NCI-H187 treated with DMSO at 0.1 percent for 48 hours (cell line): ENCODE measurements around the gene GLCCI1.
"Not testable (repeated sequence)": the region's sequence is repeated elsewhere in the genome, so short reads cannot be mapped to it uniquely, and the experiment has no call there.

Source experiments
- DNase-seq: peaks from one replicate; lab custom pipeline; 2025; lab: John Stamatoyannopoulos, UW

Gene GLCCI1

DNA sequence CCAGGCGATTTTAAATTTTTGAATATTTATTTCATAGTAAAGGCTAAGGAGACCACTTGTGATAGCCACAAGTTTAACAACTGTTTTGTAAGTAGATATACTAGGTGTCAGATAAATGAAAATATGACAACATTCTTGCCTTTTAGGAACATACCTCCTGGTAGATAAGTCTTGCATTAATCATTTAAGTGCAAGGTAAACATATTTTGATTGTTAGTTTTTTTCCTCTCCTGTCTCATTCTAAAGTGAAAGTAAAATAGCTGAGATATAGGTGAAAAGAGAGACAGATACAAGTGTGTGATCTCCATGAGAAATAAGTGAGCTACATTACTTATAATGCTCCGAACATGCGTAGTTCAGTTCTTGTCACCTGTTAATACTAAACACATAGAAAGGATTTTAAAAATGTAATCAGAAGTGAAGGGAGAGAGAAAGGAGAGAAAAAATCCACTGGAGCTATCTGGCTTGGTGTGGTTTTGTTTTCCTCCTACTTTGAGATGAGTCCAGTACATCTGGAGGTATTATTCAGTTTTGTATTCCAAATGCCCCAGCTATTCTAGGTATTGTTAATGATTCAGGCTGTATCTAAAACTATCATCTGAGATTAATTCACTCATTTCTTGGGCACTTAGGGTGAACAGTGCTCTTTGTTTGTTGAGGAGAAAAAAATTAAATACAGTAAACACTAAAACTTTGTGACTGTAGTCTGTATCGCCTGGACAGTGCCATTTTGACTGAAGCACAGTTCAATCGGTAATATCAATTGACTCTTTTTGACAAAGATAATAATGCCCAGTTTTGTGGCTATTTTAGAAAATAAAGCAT is 21.2 kb downstream of the GLCCI1 start:
- DNase-seq: no peak

DNA sequence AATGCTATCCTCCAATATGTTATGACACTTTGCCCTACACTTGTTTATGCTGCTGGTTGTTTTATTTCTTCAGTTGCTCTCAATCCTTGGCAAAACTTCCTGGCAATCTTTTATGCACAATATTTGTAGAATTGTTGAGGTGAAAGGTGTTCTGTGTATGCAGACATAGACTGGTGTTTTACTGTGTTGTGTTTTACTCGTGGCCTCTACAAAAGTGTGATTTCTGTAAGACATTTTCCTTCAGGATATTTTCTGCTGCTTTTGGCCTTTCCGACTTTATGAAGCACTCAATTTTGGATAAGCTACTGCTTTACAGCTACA is 21.8 kb downstream of the GLCCI1 start:
- DNase-seq: no peak

DNA sequence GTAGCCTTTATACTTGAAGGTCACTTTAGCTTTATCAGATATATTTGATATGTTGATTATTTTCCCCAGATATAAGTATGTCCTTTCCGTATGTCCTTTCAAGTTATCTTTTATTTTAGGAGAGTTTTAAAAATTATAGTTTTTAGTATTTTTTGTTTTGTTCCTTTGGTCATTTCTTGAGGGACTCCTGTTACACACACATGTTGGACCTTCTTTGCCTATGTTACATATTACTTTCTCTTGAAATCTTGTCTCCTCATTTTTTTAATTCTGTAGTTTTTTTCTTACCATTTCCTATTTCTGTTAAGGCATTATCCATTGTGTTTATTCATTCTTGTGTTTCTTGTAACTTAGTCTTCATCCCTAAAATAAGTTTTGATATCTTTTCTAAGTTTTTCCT is 23.9 kb downstream of the GLCCI1 start:
- DNase-seq: no peak

DNA sequence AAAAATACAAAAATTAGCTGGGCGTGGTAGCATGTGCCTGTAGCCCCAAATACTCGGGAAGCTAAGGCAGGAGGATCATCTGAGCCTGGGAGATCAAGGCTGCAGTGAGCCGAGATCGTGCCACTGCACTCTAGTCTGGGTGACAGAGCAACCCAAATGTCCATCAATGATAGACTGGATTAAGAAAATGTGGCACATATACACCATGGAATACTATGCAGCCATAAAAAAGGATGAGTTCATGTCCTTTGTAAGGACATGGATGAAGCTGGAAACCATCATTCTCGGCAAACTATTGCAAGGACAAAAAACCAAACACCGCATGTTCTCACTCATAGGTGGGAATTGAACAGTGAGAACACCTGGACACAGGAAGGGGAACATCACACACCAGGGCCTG is 26.8 kb downstream of the GLCCI1 start:
- DNase-seq: not testable (repeated sequence)

DNA sequence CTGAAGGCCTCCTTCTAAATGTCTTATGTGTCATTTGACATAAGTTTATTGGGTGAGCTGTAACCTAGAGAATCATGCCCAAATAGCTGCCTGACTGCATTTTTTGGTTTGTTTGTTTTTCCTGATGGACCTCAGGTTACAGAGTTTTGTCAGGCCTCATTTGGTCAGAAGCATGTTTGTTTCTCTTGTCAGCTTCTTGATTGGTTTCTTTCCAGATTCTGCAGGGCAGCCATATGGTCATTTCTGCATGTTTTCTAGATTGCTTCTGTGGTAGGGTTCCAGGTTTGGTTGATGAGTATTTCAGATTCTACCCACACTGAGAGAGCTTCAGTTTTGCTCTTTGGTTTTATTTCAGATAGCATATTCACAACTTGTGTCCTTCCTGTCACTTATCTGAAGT is 28.0 kb downstream of the GLCCI1 start:
- no peak for DNase-seq

DNA sequence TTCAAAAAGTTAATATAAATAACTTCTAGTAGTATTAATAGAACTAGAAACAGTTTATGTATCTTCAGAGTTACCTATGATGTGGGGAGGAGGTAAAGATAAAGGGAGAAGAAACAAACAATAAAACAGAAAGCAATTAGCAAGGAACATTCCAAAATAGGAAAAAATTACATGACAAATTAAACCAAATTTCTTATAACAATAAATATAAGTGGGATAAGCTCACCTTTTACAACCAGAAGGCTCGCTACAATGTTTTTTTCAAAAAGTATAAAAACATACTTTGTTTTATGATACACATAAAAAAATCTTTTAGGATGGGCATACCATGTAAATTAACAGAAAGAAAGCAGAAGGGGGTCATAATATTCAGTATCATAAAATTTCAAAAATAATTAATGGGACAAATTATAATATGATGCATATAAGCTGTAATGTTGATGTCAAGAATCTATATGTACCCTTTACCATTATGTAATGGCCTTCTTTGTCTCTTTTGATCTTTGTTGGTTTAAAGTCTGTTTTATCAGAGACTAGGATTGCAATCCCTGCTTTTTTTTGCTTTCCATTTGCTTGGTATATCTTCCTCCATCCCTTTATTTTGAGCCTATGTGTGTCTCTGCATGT is 31.8 kb downstream of the GLCCI1 start:
- no peak for DNase-seq

DNA sequence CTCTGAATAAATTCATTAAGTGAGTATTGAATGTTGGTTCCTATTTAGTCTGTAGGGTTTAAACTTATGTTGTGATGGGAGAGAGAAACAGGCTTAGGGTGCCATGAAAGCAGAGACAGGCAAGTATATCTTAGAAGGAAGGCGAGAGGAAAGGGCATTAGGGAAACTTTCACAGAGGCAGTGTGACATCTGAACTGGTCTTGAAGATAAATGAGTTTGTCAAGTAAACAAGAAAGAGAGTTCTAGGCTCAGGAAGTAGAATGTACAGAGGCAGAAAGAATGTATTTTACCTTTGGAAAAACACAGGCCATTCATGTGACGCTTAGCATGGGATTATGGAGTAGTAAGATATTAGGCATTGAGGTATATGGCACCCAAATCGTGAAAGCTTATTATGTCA is 34.5 kb downstream of the GLCCI1 start:
- no peak for DNase-seq

DNA sequence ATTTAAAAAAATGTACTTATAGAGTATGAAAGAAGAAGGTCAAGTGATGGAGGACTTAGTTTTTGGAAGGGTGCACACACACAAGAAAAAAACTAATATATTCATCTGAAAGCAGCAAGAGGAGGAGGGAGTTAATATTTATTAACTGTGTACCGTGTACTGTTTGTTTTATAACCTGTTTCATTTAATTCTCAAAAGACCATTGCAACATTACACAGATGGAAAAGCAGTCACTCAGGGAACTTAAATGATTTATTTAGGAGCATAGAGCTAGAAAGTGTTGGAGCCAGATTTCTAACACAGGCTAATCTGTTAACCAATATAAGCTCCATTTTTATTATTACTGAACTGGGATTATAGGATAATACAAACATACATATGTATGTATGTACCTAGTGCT is 36.7 kb downstream of the GLCCI1 start:
- DNase-seq: no peak

DNA sequence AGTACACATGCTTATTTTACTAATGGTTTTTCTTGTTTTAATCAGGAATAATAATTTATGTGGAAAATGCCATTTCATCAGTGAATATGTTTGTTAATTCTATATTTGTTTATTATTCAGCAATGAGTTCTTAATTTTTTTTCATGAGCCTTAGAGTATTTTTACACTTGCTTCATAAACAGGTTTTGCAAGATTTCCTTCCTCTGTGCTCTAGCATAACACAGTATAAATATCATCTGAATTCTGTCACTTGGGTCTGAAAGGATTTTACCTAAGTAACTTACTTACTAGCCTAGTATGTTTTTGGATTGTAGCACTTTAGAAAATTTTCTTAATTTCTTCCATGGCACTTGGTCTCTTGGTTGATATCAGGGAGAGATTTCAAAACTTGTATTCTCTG is 45.8 kb downstream of the GLCCI1 start:
- DNase-seq: no peak

DNA sequence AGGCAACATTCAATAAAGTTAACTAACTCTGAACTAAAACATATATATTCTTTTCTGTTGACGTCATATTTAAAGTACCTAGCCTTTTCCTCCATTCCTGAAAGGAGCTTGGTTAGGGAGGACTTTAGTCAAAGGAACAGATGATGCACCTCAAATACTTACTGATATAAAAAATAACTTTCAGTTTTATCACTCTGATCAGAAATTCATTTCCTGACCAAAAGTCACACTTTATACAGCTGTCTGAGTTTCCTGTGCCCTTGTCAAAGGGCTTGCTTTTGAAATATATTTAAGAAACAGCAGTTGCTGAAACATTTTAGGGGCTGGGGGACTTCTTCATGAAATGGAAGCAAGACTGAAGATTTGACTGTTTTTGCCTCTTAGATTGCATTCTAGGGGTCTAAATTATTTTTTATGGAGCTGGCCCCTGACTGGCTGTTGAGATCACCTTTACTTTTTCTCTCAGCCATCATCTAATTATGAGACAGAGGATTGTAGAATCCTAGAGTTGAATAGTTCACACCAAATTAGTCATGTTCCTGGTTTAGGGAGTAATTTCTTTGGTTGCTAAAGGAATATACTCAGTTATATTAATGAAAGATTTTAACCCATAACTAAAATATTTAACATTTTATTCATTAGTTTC is 46.6 kb downstream of the GLCCI1 start:
- DNase-seq: no peak

DNA sequence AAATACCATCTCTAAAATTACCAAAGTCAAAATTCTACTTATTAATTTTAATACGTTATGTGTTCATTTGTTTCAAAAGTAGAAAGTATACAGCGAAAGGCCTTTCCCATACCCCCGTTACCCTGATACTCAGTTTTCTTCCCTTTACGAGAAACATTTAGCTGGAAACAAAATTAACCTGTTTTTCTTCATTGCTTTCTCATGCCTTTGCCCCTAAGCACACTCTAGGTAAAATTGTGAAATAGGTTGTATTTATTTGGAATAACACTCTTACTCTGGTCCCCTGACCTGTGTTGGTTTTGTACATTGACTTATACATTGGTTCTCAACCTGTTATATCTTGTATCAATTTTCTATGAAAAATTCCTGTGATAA is 47.1 kb downstream of the GLCCI1 start:
- DNase-seq: no peak

DNA sequence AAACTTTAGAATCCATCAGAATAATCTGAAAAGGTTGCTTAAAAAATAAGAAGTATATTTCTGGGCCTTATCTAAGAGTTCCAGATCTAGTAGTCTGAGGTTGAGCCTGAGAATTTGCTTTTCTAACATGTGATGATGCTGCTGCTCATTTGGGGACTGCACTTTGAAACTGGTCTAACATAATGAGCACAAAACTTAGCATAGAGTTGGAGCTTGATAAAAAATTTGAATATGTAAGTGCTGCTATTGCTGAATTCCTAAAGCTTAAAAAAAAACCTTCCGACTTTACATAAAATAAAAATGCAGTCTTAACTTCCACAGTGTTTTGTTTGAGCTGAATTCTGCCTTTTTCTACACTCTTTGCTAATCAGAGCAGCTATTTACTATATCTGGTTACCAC is 48.8 kb downstream of the GLCCI1 start:
- DNase-seq: no peak

DNA sequence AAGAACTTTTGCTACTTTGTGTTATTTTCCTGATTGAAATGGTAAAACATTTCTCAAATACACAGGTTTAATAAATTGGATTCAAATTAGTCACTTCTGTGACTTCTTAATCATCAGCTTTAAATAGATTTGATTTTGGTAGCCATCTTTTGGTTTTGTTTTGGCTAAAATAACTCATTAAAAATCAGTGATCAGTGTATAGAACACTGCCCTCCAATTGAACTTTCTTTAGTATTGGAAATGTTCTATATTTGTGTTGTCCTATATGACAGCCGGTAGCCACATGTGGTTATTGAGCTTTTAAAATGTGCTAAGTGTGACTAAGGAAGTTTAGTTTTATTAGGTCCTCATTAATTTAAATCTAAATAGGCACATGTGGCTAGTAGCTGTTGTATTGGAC is 50.4 kb downstream of the GLCCI1 start:
- no peak for DNase-seq

DNA sequence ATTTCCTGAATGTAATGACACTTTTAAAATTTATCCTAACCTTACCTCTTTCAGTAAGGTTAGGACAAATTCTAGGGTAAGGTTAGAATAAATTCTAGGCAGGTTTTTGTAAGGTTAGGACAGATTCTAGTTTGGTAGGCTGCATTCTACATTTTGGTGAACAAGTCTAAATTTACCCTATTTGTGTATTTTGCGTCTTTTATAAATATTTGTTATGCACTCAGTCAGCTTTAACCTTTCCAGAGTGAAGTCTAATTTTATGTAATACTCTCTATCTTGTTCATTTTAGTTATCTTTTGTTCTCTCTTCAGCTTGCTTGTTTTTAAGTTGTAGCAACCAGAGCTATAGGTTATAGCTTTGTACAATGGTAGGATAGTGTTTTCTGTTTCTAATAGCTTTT is 54.0 kb downstream of the GLCCI1 start:
- DNase-seq: no peak

DNA sequence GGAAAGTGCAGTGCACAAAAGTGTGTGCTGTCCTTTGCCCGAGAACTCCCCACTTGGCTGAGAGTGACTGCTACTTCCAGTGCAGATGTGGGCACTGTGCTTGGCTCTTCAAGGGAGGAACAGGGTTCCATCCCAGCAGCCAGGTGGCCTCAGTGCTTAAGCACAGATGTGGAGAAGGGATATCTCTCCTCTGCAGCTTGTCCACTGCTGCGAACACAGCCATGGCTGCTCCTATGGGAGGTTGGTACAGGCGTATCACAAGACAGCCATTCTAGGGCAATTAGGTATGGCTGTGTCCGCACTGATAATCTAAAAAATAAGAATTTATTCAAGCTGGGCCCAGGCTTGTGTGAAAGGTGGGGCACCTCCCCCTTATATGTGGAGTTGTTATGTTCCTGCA is 66.6 kb downstream of the GLCCI1 start:
- DNase-seq: no peak

DNA sequence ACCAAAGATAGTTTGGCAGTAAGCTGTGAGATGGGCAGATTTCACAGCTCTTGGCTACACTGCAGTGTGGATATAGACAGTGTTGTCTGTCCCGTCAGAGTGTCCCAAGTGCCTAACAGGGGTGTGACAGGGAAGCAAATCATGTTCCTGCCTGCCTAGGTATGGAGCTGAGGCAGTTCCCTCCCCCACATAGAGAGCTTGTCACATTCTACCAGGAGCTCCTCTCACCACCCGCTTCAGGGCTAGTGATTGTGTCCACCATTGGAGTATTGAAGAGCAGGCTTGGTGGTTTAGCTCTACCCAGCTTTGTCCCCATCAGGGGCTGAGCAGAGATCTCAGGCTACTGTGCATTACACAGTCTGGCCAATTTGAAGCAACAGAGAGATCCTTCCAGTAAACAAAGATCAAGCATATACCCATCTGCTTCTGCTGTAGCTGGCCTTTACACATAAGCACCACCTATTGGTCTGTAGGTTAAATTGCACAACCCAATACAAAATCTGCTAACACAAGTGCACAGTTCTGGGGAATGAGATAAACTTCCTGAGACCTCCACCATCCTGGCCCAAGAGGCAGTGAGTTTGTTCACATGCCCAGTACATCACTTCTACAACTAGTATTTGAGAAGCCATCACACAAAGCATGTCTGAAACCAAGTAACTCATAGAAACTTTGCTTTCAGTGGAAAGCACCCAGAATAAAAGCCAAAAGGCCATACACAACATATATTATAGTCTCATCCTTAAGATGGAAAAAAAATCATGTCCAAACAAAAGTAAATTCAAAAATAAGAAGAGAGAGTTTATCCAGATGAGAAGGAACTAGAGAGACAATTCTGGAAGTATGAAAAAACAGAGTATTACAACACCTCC is 67.3 kb downstream of the GLCCI1 start:
- DNase-seq: no peak

DNA sequence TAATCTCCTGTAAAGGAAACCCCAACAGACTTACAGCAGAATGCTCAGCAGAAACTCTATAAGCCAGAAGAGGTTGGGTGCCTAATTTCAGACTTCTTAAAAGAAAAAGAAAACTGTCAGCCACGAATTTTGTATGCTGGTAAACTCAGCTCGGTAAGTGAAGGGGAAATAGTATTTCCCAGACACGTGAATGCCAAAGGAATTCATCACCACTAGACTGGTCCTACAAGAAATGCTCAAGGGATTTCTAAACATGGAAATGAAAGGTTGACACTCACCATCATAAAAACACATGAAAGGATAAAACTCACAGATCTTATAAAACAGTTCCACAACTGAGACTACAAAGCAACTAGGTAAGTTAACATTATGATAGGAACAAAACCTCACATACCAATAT is 68.6 kb downstream of the GLCCI1 start:
- DNase-seq: no peak

DNA sequence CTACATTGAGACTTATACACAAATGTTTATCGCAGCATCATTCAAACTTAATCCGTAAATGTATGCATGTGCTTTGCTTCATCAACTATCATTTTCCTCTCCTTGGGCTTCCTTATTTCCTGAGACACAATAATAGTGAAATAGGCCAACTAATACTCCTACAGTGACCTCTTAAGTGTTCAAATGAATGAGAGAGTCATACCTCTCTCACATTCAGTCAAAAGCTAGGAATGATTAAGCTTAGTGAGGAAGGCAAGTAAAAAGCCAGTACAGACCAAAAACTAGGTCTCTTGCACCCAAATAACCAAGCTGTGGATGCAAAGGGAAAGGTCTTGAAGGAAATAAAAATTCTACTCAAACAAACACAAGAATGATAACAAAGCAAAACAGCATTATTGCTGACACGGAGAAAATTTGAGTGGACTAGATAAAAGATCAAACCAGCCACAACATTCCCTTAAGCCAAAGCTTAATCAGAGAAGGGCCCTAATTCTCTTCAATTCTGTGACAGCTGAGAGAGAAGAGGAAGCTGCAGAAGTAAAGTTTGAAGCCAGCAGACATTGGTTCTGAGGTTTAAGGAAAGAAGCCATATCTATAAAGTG is 72.3 kb downstream of the GLCCI1 start:
- no peak for DNase-seq

DNA sequence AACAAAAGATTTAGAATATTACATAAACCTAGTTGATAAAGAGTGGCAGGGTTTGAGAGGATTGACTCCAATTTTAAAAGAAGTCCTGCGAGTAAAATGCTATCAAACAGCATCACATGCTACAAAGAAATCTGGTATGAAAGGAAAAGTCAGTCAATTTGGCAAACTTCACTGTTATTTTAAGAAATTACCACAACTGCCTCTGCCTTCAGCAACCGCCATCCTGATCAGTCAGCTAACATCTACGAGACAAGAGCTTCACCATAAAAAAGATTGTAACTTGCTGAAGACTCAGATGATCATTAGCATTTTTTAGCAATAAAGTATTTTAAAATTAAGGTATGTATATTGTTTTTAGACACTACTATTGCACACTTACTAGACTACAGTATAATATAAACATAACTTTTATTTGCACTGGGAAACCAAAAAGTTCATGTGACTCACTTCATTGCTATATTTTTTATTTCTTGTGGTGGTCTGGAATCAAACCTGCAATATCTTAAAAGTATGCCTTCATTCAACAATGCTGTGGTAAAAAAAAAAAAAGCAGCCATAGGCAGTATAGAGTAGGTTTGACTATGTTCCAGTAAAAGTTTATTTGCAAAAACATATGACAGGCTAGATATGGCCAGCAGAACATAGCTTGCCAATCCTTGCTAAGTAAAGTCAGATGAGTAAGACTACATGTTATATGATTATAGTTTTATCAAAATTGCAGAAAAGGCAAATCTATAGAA is 74.4 kb downstream of the GLCCI1 start:
- DNase-seq: no peak

DNA sequence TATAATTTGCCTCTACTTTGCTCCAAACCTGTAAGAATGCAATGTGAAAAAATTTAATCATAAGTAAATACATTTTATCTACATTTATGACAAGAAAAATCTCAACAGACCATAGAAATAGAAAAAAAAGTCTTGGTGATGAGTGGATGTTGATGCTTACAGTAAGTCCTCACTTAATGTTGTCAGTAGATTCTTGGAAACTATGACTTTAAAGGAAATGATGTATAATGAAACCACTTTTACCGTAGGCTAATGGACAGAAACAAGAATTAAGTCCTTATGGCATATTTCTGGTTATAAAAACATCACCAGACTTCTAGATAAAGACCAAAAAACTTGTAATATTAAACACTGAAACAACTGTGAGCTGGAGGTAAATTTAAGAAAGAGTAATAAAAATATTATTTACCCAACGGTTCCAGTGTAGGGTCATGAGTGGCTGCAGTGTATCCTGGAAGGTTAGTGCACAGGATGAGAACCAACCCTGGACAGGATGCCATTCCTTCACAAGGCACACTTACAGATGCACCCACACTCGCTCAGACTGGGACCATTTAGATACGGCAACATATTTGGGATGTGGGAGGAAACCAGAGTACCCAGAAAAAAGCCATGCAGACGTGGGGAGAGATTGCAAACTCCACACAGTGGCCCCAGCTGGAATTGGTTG is 76.3 kb downstream of the GLCCI1 start:
- no peak for DNase-seq

DNA sequence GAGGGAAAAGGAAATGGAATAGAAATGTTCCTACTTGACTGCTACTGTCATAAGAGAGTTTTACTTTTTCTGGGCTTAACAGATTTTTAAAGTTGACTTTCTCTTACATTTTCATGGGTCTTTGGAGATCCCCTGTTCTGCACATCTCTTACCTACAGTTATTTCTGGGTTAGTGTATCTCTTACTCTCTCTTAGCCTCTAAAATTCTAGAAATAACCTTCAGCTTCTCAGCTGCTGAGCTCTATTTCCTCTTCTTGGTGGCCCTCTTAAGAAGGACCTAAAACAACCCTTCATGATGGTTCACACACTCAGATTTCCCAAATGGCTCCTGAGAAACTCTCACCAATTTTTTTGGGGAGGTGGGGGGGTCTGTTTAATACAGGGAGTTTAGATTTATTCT is 79.5 kb downstream of the GLCCI1 start:
- not testable (repeated sequence) for DNase-seq
